ENCODE data around the gene TFG.

GRCh38 chr3:100756441-100756840, 47.1 kb downstream of the TFG start:
- TF ChIP-seq CTCF (conservative IDR thresholded peaks at IDR 0.05; ENCODE audit: low read depth in 2 of 2) = no peak
- no peak for TF ChIP-seq POLR2AphosphoS5 (IDR thresholded peaks at IDR 0.05; ENCODE audit: low read depth)
- no peak for TF ChIP-seq EZH2 (IDR thresholded peaks at IDR 0.05; ENCODE audit: low read depth, unreplicated experiment)
- TF ChIP-seq REST (IDR thresholded peaks at IDR 0.05; ENCODE audit: unreplicated experiment) = no peak
- no peak for TF ChIP-seq EZH2phosphoT487 (IDR thresholded peaks at IDR 0.05; ENCODE audit: unreplicated experiment)
- no peak for TF ChIP-seq CREB1 (CRISPR knock-in tag; IDR thresholded peaks at IDR 0.05; ENCODE audit: low read depth)
- no peak for TF ChIP-seq ETS1 (IDR thresholded peaks at IDR 0.05)
- no peak for TF ChIP-seq JUNB (IDR thresholded peaks at IDR 0.05; ENCODE audit: unreplicated experiment)
- no peak for TF ChIP-seq ZNF114 (CRISPR knock-in tag; IDR thresholded peaks at IDR 0.05)
- no peak for TF ChIP-seq STAT1 (IDR thresholded peaks at IDR 0.05; ENCODE audit: unreplicated experiment)
- TF ChIP-seq NANOG (IDR thresholded peaks at IDR 0.05; ENCODE audit: borderline replicate concordance) = no peak
